Upper lobe of left lung (tissue), 6 donors: ENCODE measurements around the gene CDCA4. TPM values are rescaled to one million over a fixed set of nuclear protein-coding genes. Genes with fewer than 3 reads are reported as not detected.

Source experiments
- ATAC-seq, 2 donors: fragments of 200-7000 bp; cut with Tn5 transposase; one replicate each; pipeline ENCODE4 v1.9.1; 2022; ENCODE audit warnings: mild to moderate bottlenecking in 2 of 2, moderate library complexity in 2 of 2; ENCODE audit not compliant: low FRiP score in 2 of 2
- DNase-seq, 2 donors: peaks; one replicate each; pipeline ENCODE4 v3.0.0-alpha.2; 2019 to 2020
- H3K27ac ChIP-seq, 4 donors: fragments of 200-600 bp; sonication (generic); one replicate each; pipeline ENCODE4 v1.5.1; 2016 to 2019
- H3K27me3 ChIP-seq, 4 donors: fragments of 200-600 bp; sonication (generic); one replicate each; pipeline ENCODE4 v1.5.1; 2017 to 2019
- H3K36me3 ChIP-seq, 4 donors: fragments of 200-600 bp; sonication (generic); one replicate each; pipeline ENCODE4 v1.5.1; 2016 to 2019
- H3K4me1 ChIP-seq, 4 donors: fragments of 200-600 bp; sonication (generic); one replicate each; pipeline ENCODE4 v1.5.1; 2018 to 2019
- H3K4me3 ChIP-seq, 4 donors: fragments of 200-600 bp; sonication (generic); one replicate each; pipeline ENCODE4 v1.5.1; 2017 to 2019; ENCODE audit warnings: mild to moderate bottlenecking in 2 of 4, moderate library complexity in 1 of 4
- H3K9me3 ChIP-seq, 4 donors: fragments of 200-600 bp; sonication (generic); one replicate each; pipeline ENCODE4 v1.5.1; 2018 to 2019
- EP300 ChIP-seq, 4 donors: sonication (generic); formaldehyde crosslinking; IDR thresholded peaks; one replicate each; pipeline ENCODE4 v1.5.1; 2017; ENCODE audit warnings: antibody characterized with exemption in 4 of 4, control low read depth in 2 of 4
- POLR2A ChIP-seq, 4 donors: fragments of 450-650 bp; IDR thresholded peaks; one replicate each; pipeline ENCODE4 v1.5.1; 2016 to 2017; ENCODE audit warnings: antibody characterized with exemption in 4 of 4, mild to moderate bottlenecking in 2 of 4
- POLR2AphosphoS5 ChIP-seq, 2 donors: sonication (generic); formaldehyde crosslinking; IDR thresholded peaks; one replicate each; pipeline ENCODE4 v1.5.1; 2017; ENCODE audit warnings: antibody characterized with exemption in 2 of 2
- WGBS, 2 donors: methylation state at CpG; one replicate each; pipeline ENCODE4 v1.1.5; 2017 to 2018; 5-methylcytosine and 5-hydroxymethylcytosine counted together
- total RNA-seq, 6 donors: library from RNA; depleted of rRNA in 4 of 6; stranded (reverse); fragments of >200 nt in 4 of 6; gene quantifications; one replicate each; pipeline versions ENCODE4 v1.1.0 to v1.2.1, GENCODE V29; 2016 to 2021
- TF ChIP-seq, protein P1 (sequence below), 6 experiments: fragments of 450-650 bp in 4 of 6; fragments of 200-600 bp in 2 of 6; sonication (generic) in 2 of 6; IDR thresholded peaks; one replicate each; pipeline ENCODE4 v1.5.1; 2016 to 2019; ENCODE audit warnings: antibody characterized with exemption in 6 of 6
- donor health status: DM: no; HTN: no; CAD: no; lungs with moderate emphysema.
- donor health status: DM: no; HTN: yes; CAD: no; lungs with severe emphysema.

CDCA4 gene
- total RNA-seq, 6 donors from 2014 or later: 0.89 to 10.3 (median 6.6) TPM

DNA sequence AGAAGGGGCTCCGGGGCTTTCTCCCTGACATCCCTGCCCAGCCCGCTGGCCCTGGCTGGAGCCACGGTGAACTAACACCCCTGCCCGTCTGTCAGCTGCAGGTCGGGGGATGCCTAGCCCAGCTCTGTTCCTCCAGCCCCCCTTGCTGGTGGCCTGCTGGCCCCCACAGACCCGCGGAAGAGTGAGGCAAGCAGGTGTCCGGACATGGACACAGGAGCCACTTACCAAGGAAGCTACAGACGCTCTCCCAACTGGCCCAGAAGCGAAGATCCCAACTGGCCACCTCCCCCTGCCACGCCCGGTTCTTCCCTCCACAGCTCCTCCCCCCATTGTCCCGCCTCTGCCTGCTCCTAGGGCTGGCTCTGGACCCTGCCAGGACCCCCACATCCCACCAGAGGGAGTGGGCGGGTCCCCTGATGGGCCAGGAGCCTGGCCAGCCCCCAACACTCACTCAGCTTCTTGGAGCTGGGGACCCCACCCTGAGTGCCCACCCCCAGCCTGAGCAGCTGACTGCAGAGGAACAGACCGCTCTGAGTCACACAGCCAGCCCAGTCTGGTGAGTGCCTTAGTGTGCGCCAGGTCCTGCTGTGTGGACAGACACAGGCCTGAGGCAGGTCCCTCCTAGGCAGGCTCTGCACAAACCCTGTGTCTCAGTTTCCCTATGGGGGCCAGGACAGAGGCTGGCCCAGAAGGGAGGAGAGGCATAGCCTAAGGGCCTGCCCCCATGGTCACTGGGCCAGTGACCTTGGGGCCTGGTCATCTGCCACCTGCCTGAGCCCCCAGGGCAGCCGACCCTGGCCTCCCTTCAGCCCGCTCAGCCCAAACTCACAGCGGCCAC lies 50.4 kb downstream of the CDCA4 start:
- no peak for TF ChIP-seq POLR2A (IDR thresholded peaks at IDR 0.05)
- peak in 1 of 2 donors; percentile 33 for TF ChIP-seq POLR2AphosphoS5 (IDR thresholded peaks at IDR 0.05)
- no peak for TF ChIP-seq EP300 (IDR thresholded peaks at IDR 0.05)
- TF ChIP-seq, protein P1, sequence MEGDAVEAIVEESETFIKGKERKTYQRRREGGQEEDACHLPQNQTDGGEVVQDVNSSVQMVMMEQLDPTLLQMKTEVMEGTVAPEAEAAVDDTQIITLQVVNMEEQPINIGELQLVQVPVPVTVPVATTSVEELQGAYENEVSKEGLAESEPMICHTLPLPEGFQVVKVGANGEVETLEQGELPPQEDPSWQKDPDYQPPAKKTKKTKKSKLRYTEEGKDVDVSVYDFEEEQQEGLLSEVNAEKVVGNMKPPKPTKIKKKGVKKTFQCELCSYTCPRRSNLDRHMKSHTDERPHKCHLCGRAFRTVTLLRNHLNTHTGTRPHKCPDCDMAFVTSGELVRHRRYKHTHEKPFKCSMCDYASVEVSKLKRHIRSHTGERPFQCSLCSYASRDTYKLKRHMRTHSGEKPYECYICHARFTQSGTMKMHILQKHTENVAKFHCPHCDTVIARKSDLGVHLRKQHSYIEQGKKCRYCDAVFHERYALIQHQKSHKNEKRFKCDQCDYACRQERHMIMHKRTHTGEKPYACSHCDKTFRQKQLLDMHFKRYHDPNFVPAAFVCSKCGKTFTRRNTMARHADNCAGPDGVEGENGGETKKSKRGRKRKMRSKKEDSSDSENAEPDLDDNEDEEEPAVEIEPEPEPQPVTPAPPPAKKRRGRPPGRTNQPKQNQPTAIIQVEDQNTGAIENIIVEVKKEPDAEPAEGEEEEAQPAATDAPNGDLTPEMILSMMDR (IDR thresholded peaks at IDR 0.05): no peak
- Histone ChIP-seq H3K9me3 (no peaks in the 10 kb centered on the region), H3K27me3 (no peaks in the 10 kb centered on the region), H3K4me3 (peak overlapping the region in 1 of 4 donors; percentile 15), H3K4me1 (peaks cover 74 to 76% (median 75%) of the 10 kb centered on the region in 4 donors), H3K27ac (peak overlapping the region; percentile 33 to 94 (median 56)), H3K36me3 (no peaks in the 10 kb centered on the region)
- WGBS, 2 donors: 65 to 71% methylated on average over 8 to 16 of the region's 19 CpGs
- DNase-seq (peak in 1 of 2 donors; percentile 79), ATAC-seq (peak in 1 of 2 donors; percentile 71)

DNA sequence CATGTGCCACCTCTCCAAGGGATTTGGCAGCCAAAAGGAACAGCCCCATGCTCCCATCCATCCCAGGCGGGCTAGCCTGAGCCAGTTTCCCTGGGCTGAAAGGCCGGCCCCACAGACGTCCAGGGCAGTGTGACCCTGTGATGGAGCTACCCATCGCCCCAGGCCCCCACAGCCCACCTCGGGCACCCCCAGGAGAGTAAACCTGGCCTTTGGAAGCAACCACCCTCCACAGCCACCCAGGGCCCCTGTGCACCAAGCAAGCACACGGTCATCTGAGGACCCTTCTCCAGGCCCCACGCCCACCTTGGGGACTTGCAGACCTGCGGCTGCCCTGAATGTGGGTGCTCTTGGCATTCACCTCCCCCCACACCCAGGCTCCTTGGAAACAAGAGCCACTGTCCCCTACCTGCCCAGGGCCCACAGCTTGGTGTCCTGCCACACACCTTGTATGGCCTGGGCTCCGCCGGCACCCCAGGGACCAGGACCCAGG lies 51.1 kb downstream of the CDCA4 start:
- H3K4me3 ChIP-seq: peak overlapping the region in 1 of 4 donors; percentile 15
- no peak for TF ChIP-seq POLR2A (IDR thresholded peaks at IDR 0.05)
- TF ChIP-seq, protein P1 (IDR thresholded peaks at IDR 0.05): no peak
- TF ChIP-seq EP300 (IDR thresholded peaks at IDR 0.05): no peak
- no peak for TF ChIP-seq POLR2AphosphoS5 (IDR thresholded peaks at IDR 0.05)
- WGBS, 2 donors: 80 to 89% methylated on average over 1 to 8 of the region's 10 CpGs

DNA sequence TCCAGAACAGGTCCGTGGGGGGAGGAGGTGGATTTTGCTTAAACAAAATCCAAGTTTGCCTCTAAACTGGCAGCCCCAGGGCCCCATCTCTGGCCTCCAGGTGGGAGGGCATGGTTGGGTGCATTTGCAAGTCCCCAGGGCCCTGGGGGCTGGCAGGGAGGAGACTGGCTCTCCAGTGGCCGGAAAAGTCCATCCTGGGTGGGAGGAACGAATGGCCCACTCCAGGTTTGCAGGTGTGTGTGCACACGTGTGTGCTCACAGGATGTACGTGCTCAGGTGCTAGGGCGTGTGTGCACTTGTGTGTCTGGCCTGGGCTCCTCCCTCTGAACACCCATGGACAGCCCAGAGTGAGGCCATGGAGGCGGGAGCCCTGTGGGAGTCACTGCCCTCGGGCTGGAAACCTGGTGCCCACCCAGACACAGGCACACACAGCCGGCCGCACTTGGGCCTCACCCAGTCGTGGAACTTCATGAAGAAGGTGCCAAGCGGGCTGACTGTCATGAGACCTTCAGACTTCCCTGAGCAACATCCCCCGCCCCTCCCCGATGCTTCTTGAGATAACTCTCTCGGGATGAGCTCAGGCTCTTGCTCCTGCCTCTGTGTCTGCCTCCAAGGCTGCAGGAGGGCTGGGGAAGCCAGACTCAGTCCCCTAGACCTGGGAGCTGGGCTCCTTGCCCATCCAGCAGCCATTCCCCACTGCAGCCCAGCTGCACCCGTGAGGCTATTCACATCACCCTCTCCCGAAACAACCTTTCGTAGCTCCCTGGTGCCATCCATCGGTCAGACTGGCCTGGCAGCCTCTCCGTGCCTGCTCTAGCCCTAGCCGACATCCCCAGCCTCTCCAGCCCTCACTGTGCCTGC lies 52.1 kb downstream of the CDCA4 start:
- peaks cover 57 to 60% (median 58%) of the 10 kb centered on the region in 4 donors for H3K4me1 ChIP-seq

More for the DNA sequence above, 51.1 kb downstream of the CDCA4 start:
- DNase-seq: peak in 1 of 2 donors; percentile 69
- H3K4me1 ChIP-seq: peaks cover 67 to 70% (median 68%) of the 10 kb centered on the region in 4 donors
- ATAC-seq: no peak
- H3K36me3 ChIP-seq: no peaks in the 10 kb centered on the region
- no peaks in the 10 kb centered on the region for H3K9me3 ChIP-seq
- H3K27ac ChIP-seq: peak overlapping the region in 3 of 4 donors; percentile 37 to 94 (median 74)
- no peaks in the 10 kb centered on the region for H3K27me3 ChIP-seq

DNA sequence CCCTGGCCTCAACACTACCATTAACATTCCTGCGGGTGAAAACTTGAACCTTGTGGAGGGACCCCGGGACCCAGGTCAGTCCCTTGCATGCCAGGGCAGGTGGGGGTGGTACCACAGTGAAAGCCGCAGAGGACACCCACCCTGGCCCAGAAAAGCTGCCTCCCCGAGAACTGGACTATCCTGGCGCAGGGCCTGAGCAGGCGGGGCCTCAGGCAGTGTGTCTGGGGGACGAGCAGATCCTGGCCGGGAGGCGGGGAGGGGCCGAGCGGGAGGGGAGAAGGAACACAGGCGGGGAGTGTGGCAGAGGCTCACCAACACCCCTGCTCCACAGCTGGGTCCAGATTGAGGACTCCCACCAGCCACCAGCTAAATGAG lies 52.7 kb downstream of the CDCA4 start:
- 10 to 14% methylated on average over 5 to 12 of the region's 12 CpGs for WGBS, 2 donors
- Histone ChIP-seq H3K27me3 (no peaks in the 10 kb centered on the region), H3K9me3 (no peaks in the 10 kb centered on the region), H3K27ac (peak overlapping the region in 3 of 4 donors; percentile 74 to 75 (median 74)), H3K4me3 (peak overlapping the region in 3 of 4 donors; percentile 20 to 41 (median 40)), H3K4me1 (peaks cover 51 to 53% (median 52%) of the 10 kb centered on the region in 4 donors), H3K36me3 (no peaks in the 10 kb centered on the region)
- ATAC-seq (peak in 1 of 2 donors; percentile 48), DNase-seq (peak; percentile 50 to 90)
- TF ChIP-seq, protein P1 (IDR thresholded peaks at IDR 0.05): no peak
- no peak for TF ChIP-seq EP300 (IDR thresholded peaks at IDR 0.05)
- TF ChIP-seq POLR2AphosphoS5 (IDR thresholded peaks at IDR 0.05): no peak
- no peak for TF ChIP-seq POLR2A (IDR thresholded peaks at IDR 0.05)

More for the DNA sequence above, 52.1 kb downstream of the CDCA4 start:
- 21 to 66% methylated on average over 7 to 16 of the region's 21 CpGs for WGBS, 2 donors
- Histone ChIP-seq H3K27ac (peak overlapping the region in 3 of 4 donors; percentile 74 to 75 (median 74)), H3K36me3 (no peaks in the 10 kb centered on the region), H3K9me3 (no peaks in the 10 kb centered on the region), H3K4me3 (peak overlapping the region in 2 of 4 donors; percentile 40 to 41), H3K27me3 (no peaks in the 10 kb centered on the region)
- TF ChIP-seq, protein P1 (IDR thresholded peaks at IDR 0.05): peak in 1 of 6 experiments; percentile 44
- TF ChIP-seq POLR2AphosphoS5 (IDR thresholded peaks at IDR 0.05): no peak
- TF ChIP-seq POLR2A (IDR thresholded peaks at IDR 0.05): no peak
- DNase-seq (peak in 1 of 2 donors; percentile 69), ATAC-seq (no peak)
